Fibroblast of lung (primary cell): ENCODE results near the gene SCAMP5. TPM values are rescaled to one million over a fixed set of nuclear protein-coding genes. Genes with fewer than 3 reads are reported as not detected.

Source experiments
- DNase-seq, 2 donors: peaks; one replicate each; pipeline versions ENCODE4 v3.0.0 to v3.0.0-alpha.2; 2010; ENCODE audit warnings: low read depth in 2 of 2
- H2AFZ ChIP-seq: 2 replicates; pipeline ENCODE4 v1.5.1; 2012; ENCODE audit warnings: low read length, control low read depth, inconsistent platforms
- H3K27ac ChIP-seq: 2 replicates; pipeline ENCODE4 v1.5.1; 2011; ENCODE audit warnings: low read length, control low read depth; ENCODE audit not compliant: insufficient read depth
- H3K27me3 ChIP-seq: 2 replicates; pipeline ENCODE4 v1.5.1; 2011; ENCODE audit warnings: mild to moderate bottlenecking, low read length; ENCODE audit not compliant: control insufficient read depth, insufficient read depth
- H3K36me3 ChIP-seq: 2 replicates; pipeline ENCODE4 v1.5.1; 2011; ENCODE audit warnings: low read length; ENCODE audit not compliant: control insufficient read depth, insufficient read depth
- H3K4me1 ChIP-seq: 2 replicates; pipeline ENCODE4 v1.5.1; 2011; ENCODE audit warnings: low read length; ENCODE audit not compliant: control insufficient read depth, insufficient read depth; ENCODE audit errors: extremely low read depth
- H3K4me2 ChIP-seq: 2 replicates; pipeline ENCODE4 v1.5.1; 2011; ENCODE audit warnings: low read length, control low read depth; ENCODE audit not compliant: insufficient read depth; ENCODE audit errors: extremely low read depth
- H3K4me3 ChIP-seq, 4 experiments: fragments of 200-600 bp in 1 of 4; sonication (generic) in 1 of 4; replicated peaks in 1 of 4; 2 replicates each; pipeline ENCODE4 v1.5.1; 2011 to 2016; ENCODE audit warnings: low read length in 4 of 4, low read depth in 3 of 4, mild to moderate bottlenecking in 3 of 4, control low read depth in 2 of 4, inconsistent platforms in 1 of 4, mixed read lengths in 1 of 4; ENCODE audit not compliant: insufficient read depth in 1 of 4; ENCODE audit errors: control extremely low read depth in 1 of 4
- H3K79me2 ChIP-seq: 2 replicates; pipeline ENCODE4 v1.5.1; 2012; ENCODE audit warnings: mild to moderate bottlenecking, low read length, inconsistent platforms; ENCODE audit not compliant: control insufficient read depth, insufficient read depth
- H3K9ac ChIP-seq: 2 replicates; pipeline ENCODE4 v1.5.1; 2011; ENCODE audit warnings: mild to moderate bottlenecking, low read length, control low read depth; ENCODE audit not compliant: insufficient read depth
- H3K9me3 ChIP-seq: 2 replicates; pipeline ENCODE4 v1.5.1; 2012; ENCODE audit warnings: low read depth, low read length; ENCODE audit not compliant: control insufficient read depth, insufficient read depth
- H4K20me1 ChIP-seq: 2 replicates; pipeline ENCODE4 v1.5.1; 2011; ENCODE audit warnings: low read length; ENCODE audit not compliant: control insufficient read depth, insufficient read depth; ENCODE audit errors: extremely low read depth
- CTCF ChIP-seq, 2 donors: IDR thresholded peaks in 1 of 2; conservative IDR thresholded peaks in 1 of 2; 1 replicate in 1 of 2; 2 replicates in 1 of 2; pipeline ENCODE4 v1.5.1; 2011 to 2012; ENCODE audit warnings: low read length in 2 of 2, control low read depth in 1 of 2, inconsistent platforms in 1 of 2, low read depth in 1 of 2, mild to moderate bottlenecking in 1 of 2
- EZH2 ChIP-seq: IDR thresholded peaks from 2 replicates; pipeline ENCODE4 v1.5.1; 2012; ENCODE audit warnings: low read length, control low read depth, mild to moderate bottlenecking; ENCODE audit errors: missing control alignments
- polyA plus RNA-seq, 2 donors: library from polyadenylated mRNA; depleted of rRNA in 1 of 2; stranded (reverse) in 1 of 2; unstranded in 1 of 2; fragments of >200 nt; gene quantifications; 2 replicates each; pipeline ENCODE4 v1.2.1, GENCODE V29; 2011 to 2012; ENCODE audit warnings: missing spikeins in 1 of 2
- total RNA-seq: library from RNA; depleted of rRNA; stranded (reverse); fragments of >200 nt; gene quantifications from 2 replicates; pipeline ENCODE4 v1.2.1, GENCODE V29; 2014

SCAMP5 gene
- total and polyA plus RNA-seq, 2 donors (not counting 1 experiment from before 2014, with no cell fraction given), result 0.50 to 0.93 TPM

GRCh38 chr15:74962671-74963070 is 32.7 kb upstream of the SCAMP5 start:
- Histone ChIP-seq H4K20me1 (no peaks in the 10 kb centered on the region), H3K9me3 (no peaks in the 10 kb centered on the region), H3K4me3 (no peak overlapping the region), H3K27ac (no peak overlapping the region), H3K27me3 (peaks cover 14% of the 10 kb centered on the region), H3K36me3 (no peaks in the 10 kb centered on the region), H3K4me1 (no peaks in the 10 kb centered on the region), H3K4me2 (no peak overlapping the region), H3K9ac (no peak overlapping the region), H3K79me2 (no peaks in the 10 kb centered on the region), H2AFZ (no peak overlapping the region)
- TF ChIP-seq EZH2, result no peak
- TF ChIP-seq CTCF (conservative IDR thresholded peaks at IDR 0.05 in 1 of 2, IDR thresholded peaks at IDR 0.05 in 1 of 2; ENCODE audit: low read depth in 1 of 2, low read length in 2 of 2), result no peak
- DNase-seq, result no peak

GRCh38 chr15:74963213-74963612 is 32.1 kb upstream of the SCAMP5 start:
- H3K9me3 ChIP-seq, result no peaks in the 10 kb centered on the region
- no peak overlapping the region for H2AFZ ChIP-seq
- H3K36me3 ChIP-seq, result no peaks in the 10 kb centered on the region
- TF ChIP-seq EZH2, result no peak
- no peaks in the 10 kb centered on the region for H4K20me1 ChIP-seq
- H3K4me3 ChIP-seq, result no peak overlapping the region
- peaks cover 11% of the 10 kb centered on the region for H3K27me3 ChIP-seq
- H3K27ac ChIP-seq, result no peak overlapping the region
- H3K4me1 ChIP-seq, result no peaks in the 10 kb centered on the region
- no peak overlapping the region for H3K9ac ChIP-seq
- DNase-seq, result no peak
- H3K4me2 ChIP-seq, result no peak overlapping the region
- no peaks in the 10 kb centered on the region for H3K79me2 ChIP-seq

- Histone ChIP-seq H3K4me2 (no peak overlapping the region), H4K20me1 (no peaks in the 10 kb centered on the region), H3K36me3 (no peaks in the 10 kb centered on the region), H2AFZ (no peak overlapping the region), H3K9me3 (no peaks in the 10 kb centered on the region), H3K27me3 (peaks cover 2% of the 10 kb centered on the region), H3K4me3 (no peak overlapping the region), H3K27ac (no peak overlapping the region), H3K79me2 (no peaks in the 10 kb centered on the region), H3K4me1 (no peaks in the 10 kb centered on the region), H3K9ac (no peak overlapping the region)
- TF ChIP-seq EZH2 (no peak), CTCF (conservative IDR thresholded peaks at IDR 0.05 in 1 of 2, IDR thresholded peaks at IDR 0.05 in 1 of 2; ENCODE audit: low read depth in 1 of 2, low read length in 2 of 2) (no peak)
- DNase-seq, result peak in 1 of 2 donors; percentile 21
These were observed 30.6 kb upstream of the SCAMP5 start for GRCh38 chr15:74964794-74965193.
